GM19025 (cell line): Measurements from ENCODE around the gene FLT4.

Experiments
- ATAC-seq: cut with Tn5 transposase; IDR thresholded peaks from one replicate; pipeline ENCODE4 v1.9.1; 2021; ENCODE audit warnings: mild to moderate bottlenecking, low read depth, moderate library complexity; ENCODE audit not compliant: unreplicated experiment

Gene FLT4

DNA sequence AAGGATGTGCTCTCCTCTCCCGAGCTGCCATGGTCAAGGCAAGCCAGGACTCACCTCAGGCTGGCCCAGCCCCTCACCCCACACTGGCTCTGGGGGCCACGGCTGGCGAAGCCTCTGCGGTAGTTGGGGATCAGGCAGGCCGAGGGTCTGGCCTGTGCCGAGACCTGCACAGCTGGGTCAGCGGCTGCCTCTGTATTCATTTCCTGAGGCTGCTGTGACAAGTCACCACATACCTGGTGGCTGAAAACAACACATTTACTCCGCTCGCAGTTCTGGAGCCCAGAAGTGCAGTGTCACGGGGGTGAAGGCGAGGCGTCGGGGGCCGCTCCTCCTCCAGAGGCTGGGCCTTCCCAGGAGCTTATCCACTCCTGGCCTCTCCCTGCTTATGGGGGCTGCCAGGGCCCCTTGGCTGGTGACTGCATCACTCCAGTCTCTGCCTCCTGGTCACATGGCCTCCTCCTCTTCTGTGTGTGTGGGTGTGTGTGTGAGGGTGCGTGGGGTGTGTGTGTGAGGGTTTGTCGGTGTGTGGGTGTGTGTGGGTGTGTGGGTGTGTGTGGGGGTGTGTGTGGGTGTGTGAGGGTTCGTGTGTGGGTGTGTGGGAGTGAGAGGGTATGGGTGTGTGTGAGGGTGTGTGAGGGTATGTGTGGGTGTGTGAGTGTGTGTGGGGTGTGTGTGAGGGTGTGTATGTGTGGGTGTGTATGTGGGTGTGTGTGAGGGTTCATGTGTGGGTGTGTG lies 54.9 kb downstream of the FLT4 start:
- no peak for ATAC-seq

DNA sequence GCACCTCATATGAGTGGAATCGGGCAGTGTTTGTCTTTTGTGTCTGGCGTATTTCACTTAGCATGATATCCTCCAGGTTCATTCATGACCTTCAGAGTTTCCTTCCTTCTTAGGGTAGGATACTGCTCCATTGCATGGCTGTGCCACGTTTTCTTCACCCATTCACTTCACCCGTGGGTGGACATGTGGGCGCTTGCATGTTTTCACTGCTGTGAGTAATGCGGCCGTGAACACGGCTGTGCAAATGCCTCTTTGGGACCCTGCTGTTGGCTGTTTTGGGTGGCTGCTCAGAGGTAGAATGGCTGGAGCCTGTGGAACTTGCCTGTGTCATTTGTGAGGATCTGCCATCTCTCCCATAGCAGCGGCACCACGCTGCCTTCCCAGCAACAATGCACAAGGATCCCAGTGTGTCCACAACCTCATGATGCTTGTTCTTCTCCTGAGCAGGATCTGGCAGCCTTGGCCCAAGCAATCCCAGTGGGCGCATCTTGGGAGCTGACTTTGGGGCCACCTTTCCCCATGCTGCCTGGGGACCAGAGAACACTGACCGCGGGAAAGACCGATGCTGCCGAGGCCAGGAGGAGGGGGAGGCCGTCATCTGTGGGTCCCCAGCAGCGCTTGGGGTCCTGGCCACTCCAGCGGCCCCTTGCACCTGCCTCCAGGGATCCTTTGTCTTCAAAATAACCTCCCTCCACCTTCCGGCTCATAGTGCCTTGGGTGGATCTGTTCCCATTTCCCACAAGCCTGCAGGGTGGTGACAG lies 55.8 kb downstream of the FLT4 start:
- no peak for ATAC-seq

DNA sequence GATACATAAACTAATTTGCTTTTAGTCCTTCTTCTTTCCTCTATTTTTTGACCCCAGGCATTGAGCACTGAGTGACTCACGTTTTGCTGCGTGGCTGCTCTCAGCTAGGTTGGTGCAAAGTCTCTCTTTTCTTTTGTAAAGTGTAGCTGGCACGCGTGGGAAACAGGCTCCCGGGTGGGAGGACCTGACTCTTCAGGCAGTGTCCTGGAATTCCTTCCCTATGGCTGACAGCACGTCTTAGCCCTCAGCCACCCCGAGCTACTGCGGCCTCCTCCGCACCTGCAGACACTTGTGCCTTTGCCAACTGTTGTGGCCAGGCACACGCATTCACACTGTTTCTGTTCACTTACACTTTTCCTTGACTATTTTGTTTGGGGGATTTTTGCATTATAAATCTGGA lies 57.2 kb downstream of the FLT4 start:
- ATAC-seq = no peak

DNA sequence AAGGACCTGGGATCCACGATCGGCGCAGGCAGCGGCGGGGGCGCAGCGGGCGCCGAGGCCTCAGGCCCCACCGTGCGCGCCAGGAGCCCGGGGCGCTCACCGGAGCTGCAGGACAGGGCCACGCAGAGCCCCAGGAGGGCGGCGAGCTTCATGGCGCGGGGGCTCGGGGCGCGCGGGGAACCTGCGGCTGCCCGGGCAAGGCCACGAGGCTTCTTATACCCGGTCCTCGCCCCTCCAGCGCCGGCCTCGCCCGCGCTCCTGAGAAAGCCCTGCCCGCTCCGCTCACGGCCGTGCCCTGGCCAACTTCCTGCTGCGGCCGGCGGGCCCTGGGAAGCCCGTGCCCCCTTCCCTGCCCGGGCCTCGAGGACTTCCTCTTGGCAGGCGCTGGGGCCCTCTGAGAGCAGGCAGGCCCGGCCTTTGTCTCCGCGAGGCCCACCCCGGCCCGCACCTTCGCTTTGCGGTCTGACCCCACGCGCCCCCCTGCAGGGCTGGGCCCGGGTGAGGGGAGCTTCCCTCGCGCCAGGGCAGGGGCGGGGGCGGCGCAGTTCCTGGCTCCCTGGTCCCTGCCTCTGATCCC lies 58.0 kb downstream of the FLT4 start, which contains the start of gene SCGB3A1:
Gene SCGB3A1 (minus strand): TSS at position 189 of the 577 bp plus-strand sequence. CDS start 37 bp downstream, at position 152.
- ATAC-seq = no peak

DNA sequence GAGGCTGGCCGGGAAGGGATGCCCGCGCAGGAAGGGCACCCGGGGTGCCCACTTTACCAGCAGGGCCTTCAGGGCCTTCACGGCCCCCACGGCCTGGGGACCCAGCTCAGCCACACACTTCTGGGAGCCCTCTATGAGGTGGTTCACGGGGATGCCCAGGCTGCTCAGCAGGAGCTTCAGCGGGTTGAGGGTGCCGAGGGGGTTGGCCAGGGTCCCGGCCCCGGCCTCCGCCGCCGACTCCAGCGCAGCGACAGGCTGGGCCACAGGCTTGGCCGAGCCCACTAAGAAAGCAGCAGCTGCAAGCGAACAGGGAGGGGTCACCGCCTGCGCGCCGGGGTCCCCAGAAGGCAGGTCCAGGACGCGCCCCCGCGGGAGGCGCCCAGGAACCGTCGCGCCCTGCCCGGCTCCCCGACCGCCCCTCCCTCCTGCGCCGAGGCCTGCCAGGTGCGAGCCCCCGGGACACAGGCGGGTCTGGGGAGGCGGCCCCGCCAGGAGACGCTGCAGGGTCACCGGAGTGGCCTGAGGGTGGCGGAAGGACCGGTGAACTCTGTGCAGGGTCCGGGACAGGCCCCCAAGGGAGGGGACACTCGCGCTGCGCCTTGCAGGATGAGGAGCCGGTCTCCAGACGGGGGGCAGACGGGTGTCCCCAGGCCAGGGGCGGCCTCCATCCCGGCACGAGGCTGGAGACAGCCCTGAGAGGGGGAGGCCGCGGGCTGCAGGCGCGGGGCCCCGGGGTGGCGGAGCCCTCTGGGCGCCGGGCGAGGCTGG lies 58.7 kb downstream of the FLT4 start:
- no peak for ATAC-seq

DNA sequence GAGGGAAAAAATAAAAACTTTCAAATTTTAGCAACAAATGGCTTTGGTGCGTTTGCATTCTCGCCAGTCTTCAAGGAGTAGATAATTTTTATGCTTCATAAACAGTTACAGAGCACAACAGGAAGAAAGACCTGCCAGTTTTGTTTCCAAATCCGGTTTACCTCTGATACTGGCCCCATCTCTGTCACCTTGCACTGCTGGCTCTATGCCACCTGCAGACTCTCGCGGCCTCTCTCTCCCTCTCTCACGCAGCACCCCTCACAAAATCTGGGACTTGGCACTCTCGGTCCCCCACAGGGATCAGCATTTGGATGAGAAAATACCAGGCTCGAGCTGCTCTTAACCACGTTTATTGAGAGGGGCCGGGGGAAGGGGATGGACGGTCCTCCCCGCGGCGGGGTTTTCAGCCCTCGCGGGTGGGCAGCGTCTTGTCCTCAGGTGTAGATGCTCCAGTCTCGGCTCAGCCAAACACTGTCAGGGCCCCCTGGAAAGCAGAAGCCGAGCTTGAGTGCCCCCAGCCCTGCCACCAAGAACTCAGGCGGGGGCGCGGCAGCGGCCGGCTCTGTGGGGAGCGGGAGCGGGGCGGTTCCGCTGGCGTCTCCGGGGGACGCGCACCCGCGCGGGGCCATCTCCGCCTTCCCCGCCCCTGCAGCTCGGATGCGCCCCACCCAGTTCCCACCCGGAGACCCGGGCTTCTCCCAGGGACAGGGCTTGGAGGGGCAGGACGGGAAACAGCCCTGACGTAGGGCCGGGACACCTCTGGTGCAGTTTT lies 59.4 kb downstream of the FLT4 start:
- ATAC-seq = no peak

DNA sequence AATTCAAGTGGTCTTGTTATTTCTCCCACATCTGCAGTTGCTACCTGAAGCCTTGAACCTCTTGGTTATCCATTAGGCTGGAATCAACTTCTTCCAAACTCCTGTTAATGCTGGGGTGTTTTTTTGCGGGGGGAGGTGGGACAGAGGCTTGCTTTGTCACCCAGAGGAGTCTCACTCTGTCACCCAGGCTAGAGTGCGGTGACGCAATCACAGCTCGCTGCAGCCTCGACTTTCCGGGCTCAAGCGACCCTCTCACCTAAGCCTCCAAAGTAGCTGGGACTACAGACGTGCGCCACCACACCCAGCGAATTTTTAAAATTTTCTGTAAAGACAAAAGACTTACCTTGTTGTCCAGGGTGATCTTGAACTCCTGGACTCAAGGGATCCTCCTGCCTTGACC lies 62.5 kb downstream of the FLT4 start:
- ATAC-seq = no peak

DNA sequence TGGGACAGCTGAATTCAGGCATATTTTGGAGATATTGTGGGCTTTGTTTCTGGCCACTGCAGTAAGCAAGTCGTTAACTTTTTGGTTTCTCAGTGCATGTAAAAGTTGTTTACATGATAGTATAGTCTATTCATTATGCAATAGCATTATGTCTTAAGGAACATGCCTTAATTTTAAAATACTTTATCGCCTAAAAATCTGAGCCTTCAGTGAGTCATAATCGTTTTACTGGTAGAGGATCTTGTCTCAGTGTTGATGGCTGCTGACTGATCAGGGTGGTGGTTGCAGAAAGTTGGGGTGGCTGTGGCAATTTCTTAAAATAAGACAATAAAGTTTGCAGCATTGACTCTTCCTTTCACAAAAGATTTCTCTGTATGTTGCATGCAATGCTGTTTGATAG lies 63.2 kb downstream of the FLT4 start:
- no peak for ATAC-seq

DNA sequence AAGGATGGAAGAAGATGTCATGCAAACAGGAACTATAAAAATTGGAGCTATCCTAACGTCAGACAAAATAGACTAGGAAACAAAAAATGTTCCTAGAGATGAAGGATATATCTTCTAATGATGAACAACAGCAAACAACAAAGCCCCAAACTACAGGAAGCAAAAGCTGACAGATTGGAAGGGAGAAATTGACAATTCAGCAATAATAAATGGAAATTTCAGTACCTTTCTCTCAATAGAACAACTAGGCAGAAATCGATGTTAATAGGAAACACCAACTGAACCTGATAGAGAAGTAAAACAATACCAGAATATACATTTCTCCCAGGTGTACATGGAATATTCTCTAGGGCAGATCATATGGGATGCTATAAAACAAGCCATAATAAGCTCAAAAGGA lies 65.7 kb downstream of the FLT4 start:
- ATAC-seq = no peak

DNA sequence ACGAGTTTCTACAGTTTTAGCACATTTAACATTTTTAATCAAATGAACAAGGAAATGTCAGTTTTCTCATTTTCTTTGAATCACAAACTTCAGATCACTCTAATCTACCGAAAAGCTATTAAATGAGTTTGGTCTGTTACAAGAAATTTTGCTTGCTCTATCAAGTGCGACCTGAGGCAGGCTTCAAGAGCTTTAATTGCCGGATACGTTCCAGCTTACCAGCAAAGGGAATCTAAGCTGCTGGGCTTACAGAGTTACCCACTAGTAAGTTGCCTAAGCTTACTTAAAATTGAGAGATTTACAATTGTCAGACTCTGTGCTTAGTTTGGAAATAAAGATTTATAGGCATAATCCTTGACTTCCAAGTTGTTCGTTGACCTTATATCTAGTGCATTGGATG lies 68.7 kb downstream of the FLT4 start:
- no peak for ATAC-seq

DNA sequence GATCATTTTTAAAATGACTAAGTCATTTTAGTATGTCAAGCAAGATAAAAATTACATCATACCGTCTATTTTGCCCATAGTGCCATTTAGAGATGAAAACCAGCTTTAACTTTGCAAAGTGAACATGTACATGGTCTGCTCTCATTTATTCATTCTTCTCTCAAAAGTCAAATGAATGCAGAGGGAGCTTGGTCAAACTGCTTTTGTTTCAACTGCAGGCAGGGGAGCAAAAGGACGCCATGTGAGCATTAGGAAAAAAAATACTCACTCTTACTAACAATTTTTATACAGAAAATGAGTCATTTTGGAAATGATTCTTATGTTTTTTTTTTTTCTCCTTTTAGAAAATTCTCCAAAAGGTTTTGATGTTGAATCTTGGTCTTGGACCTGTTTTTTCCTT lies 73.8 kb downstream of the FLT4 start:
- ATAC-seq = no peak

DNA sequence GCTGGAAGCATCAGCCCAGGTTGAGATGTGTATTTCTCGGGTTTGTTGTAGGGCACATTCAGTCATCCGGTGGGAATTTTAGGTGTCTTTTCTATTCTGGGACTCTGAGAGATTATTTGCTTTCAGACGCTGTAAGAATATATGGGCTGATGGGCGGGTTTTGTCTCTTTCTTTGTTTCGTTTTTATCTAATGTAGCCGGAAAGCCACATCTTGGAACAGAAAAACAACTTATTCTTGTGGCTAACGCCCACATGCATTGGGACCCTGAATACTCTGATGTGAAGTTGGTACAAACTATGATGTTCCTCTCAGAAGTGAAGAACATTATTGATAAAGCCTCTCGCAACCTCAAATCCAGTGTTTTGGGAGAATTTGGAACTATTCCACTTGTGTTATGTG lies 80.5 kb downstream of the FLT4 start:
- no peak for ATAC-seq

DNA sequence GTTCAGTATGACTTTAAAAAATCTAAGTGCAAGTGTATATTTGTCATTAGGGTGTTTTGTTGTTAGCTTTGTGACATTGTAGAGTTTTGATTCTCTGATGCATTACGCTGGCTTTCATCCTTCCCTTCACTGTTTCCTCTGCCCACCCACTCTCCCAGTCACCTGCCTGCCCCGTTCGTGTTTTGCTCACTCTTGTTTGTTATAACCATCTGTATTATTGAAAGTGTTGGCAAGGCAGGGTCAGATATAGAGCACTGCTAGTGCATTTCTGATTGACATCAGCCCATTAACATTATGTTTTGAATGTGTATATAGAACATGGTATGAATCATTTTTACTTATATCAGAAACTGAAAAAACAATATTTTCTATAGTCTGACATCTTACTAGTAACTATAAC lies 85.4 kb downstream of the FLT4 start:
- ATAC-seq = no peak

DNA sequence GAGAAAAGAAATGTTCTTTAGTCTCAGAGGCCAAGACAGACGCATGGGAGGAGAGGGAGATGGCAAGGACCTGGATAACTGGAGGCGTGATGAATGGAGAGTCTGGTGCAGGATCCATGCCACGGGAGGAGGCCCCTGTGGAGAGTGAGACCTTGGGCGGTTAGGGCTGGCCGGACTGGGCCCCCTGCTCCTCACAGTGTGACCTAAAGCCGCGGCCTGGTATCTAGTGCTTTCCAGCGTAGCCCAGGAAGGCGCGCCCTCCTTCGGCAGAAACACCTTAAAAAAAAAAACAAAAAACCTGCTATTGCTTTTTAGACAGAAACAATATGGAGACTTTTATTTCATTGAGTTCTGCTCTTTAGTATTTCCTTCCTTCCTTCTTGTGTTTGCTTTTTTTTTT lies 91.2 kb downstream of the FLT4 start:
- no peak for ATAC-seq

DNA sequence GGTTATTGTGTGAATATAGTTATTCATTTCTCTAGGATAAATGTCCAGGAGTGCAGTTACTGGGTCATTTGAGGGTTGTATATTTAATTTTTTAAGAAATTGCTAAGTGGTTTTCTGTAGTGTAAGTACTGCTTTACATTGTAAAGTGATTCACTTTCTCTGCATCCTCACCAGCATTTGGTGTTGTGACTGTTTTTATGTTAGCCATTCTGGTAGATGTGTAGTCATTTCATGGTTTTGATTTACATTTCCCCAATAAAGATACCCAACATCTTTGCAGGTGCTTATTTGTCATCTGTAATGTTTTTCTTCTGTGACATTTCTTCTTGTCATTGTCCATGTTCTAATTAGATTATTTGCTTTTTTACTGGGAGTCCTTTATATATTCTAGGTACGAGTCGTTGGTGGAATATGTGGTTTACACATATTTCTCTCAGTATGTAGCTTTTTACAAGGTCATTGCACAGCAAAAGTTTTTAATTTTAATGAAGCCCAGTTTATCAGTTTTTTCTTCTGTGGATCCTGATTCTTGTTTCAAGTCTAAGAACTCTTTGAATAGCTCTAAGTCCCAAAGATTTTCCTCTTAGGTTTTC lies 92.1 kb downstream of the FLT4 start:
- ATAC-seq = no peak

DNA sequence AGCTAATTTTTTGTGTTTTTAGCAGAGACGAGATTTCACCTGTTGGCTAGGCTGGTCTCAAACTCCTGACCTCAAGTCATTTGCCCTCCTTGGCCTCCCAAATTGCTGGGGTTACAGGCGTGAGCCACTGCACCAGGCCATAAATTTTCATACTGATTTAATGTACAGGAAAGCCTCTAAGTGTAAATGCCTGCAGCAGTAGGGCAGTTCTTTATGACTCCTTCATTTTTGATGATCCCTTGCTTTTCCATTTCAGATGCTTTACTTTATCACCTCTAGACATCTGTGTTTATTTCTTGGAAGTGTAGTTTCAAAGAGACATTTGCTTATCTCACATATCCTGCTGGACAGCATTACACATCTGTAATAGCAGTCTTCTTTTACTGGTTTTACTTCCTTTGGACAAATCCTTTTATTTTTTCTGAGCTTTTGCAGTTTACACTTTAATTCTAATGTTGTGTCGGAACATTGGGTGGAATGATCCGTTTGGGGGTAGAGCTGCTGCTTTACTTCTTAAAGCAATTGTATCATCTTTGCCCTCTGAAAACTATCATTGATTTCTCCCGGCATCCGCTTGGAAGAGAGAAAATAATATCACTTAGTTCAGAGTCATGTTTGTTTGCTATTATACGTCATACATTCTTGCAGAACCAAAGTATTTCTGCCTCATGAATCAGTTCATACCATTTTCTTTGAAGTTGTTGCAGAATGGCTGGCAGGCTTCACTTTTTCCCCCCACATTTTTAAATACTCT lies 94.1 kb downstream of the FLT4 start:
- no peak for ATAC-seq

DNA sequence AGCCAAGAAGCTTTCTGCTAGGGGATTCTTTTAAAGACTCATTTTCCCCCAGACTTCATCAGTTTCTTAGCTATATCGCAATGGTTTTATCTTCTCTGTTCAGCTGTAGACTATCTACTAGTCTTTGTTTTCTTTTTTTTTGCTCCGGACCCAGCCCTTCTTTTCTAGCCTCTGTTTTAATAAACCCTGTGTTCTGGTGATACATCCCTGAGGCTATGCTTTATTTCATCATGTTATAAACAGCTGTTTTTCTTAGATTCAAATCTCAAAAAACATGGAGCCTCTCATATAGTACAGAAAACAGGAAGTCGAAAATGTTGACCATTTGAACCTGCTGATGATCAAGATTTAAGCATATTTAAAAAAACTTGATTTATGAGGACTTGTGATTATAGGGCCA lies 95.9 kb downstream of the FLT4 start:
- no peak for ATAC-seq
